ENCODE results near the gene ESX1.

DNA sequence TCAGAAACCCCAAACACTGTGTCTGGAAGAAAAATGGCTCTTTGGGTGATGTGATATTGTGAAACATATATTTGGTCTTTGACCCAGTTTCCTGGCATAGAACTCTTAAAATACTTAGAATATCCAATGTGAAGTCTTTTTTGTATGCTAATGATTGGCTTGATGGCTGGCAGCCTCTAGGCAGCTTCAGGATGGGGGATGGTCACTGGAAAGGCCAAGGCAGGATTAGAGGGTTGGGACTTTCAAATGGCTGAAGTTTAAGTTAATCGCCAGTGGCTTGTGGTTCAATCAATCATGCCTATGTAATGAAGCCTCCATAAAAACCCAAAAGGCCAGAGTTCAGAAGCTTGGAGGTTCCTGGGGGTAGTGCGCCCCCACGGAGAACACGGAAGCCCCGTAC, 33.5 kb upstream of the ESX1 start:
- no peak for TF ChIP-seq CTCF (IDR thresholded peaks at IDR 0.05)
- TF ChIP-seq POLR2A (IDR thresholded peaks at IDR 0.05): no peak

All from heart left ventricle (tissue), 13 donors.